ENCODE data around the gene WDR35. TPM values are rescaled to one million over a fixed set of nuclear protein-coding genes. Genes with fewer than 3 reads are reported as not detected.

Gene WDR35
- total RNA-seq, 1 experiment from 2014 or later: 7.2 TPM

DNA sequence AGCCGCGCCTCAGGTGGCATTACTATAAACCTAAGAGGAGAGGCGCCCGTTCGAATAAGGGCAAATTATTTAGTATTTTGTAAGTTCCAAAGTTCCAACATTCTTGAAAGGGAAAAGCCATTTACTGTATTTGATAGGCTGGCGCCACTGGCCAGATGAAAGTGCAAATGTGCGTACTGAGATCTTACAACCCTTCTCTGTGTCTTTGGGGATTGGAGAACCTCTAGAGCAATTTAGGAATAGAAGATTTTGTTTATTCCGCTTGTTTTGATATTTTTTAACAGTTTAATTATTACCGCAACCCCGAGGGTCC, 467 bp upstream of the WDR35 start:
- TF ChIP-seq, protein P1, sequence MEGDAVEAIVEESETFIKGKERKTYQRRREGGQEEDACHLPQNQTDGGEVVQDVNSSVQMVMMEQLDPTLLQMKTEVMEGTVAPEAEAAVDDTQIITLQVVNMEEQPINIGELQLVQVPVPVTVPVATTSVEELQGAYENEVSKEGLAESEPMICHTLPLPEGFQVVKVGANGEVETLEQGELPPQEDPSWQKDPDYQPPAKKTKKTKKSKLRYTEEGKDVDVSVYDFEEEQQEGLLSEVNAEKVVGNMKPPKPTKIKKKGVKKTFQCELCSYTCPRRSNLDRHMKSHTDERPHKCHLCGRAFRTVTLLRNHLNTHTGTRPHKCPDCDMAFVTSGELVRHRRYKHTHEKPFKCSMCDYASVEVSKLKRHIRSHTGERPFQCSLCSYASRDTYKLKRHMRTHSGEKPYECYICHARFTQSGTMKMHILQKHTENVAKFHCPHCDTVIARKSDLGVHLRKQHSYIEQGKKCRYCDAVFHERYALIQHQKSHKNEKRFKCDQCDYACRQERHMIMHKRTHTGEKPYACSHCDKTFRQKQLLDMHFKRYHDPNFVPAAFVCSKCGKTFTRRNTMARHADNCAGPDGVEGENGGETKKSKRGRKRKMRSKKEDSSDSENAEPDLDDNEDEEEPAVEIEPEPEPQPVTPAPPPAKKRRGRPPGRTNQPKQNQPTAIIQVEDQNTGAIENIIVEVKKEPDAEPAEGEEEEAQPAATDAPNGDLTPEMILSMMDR (IDR thresholded peaks at IDR 0.05; ENCODE audit: insufficient read depth in 1 of 2, low read depth in 1 of 2, low read length in 1 of 2, severe bottlenecking in 1 of 2, unreplicated experiment in 1 of 2): no peak
- intact Hi-C loops (cut with micrococcal nuclease; ENCODE audit: unreplicated experiment): loop anchor here (2.0 kb wide), 1 partner anchor 60 kb away; the partner anchor contains the start of gene LAPTM4A
- TSS peak; percentile 78 for BruUV-seq (replicated peaks)
- ChIA-PET POLR2A (interaction anchor here (0.6 to 1.1 kb wide), 3 partner anchors 21 to 422 kb away, joined by 3 to 7 read pairs (median 5); partner anchors contain the start of gene LAPTM4A), CTCF (interaction anchor here (0.6 to 1.2 kb wide), 3 partner anchors 35 to 274 kb away, joined by 3 to 9 read pairs (median 4); no protein-coding TSS in a partner anchor)
- Mint-ChIP-seq H3K27ac (ENCODE audit: unreplicated experiment) (peak overlapping the region; percentile 75), H3K9me3 (ENCODE audit: unreplicated experiment) (no peaks in the 10 kb centered on the region), H3K36me3 (ENCODE audit: insufficient read depth, unreplicated experiment) (peaks cover 8% of the 10 kb centered on the region), H3K27me3 (ENCODE audit: insufficient read depth, unreplicated experiment) (no peaks in the 10 kb centered on the region), H3K4me1 (ENCODE audit: low read depth, unreplicated experiment) (peaks cover 8% of the 10 kb centered on the region), H3K4me3 (ENCODE audit: unreplicated experiment) (peak overlapping the region; percentile 90)
- Histone ChIP-seq H3K4me3 (ENCODE audit: low read depth, low read length) (peak overlapping the region; percentile 73), H3K9me3 (no peaks in the 10 kb centered on the region), H3K4me1 (peaks cover 6% of the 10 kb centered on the region), H3K36me3 (ENCODE audit: control insufficient read depth, insufficient read depth, low read length) (no peaks in the 10 kb centered on the region), H3K27me3 (replicated peaks; ENCODE audit: control insufficient read depth, insufficient read depth, low read length) (no peaks in the 10 kb centered on the region)
- DNase-seq: no peak

DNA sequence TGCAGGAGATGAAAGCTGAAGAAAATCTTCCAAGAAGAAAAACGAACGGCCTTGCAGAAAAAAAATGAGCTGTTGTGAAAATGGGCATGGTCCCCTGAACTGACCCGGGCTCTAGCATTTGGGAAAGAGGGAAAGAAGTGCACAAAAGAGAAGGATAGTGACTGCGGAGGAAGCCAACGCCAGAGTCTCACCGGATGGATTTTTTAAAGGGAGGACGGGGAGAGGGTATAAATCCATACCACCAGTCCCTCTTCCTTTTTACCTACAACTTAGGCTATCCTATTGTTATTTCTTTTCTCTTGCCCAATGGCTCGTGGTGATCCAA, 601 bp downstream of the WDR35 start:
- H3K36me3 ChIP-seq (ENCODE audit: control insufficient read depth, insufficient read depth, low read length): no peaks in the 10 kb centered on the region
- H3K36me3 Mint-ChIP-seq (ENCODE audit: insufficient read depth, unreplicated experiment): peaks cover 8% of the 10 kb centered on the region
- H3K27me3 ChIP-seq (replicated peaks; ENCODE audit: control insufficient read depth, insufficient read depth, low read length): no peaks in the 10 kb centered on the region
- peak overlapping the region; percentile 73 for H3K4me3 ChIP-seq (ENCODE audit: low read depth, low read length)
- H3K4me1 ChIP-seq: peaks cover 6% of the 10 kb centered on the region
- POLR2A ChIA-PET: interaction anchor here (1.1 kb wide), 1 partner anchor 63 kb away, joined by 5 read pairs; the partner anchor contains the start of gene LAPTM4A
- CTCF ChIA-PET: interaction anchor here (0.6 to 1.2 kb wide), 2 partner anchors 26 to 34 kb away, joined by 3 to 4 read pairs; no protein-coding TSS in a partner anchor
- peaks cover 8% of the 10 kb centered on the region for H3K4me1 Mint-ChIP-seq (ENCODE audit: low read depth, unreplicated experiment)
- intact Hi-C loops (cut with micrococcal nuclease; ENCODE audit: unreplicated experiment): loop anchor here (2.0 kb wide), 1 partner anchor 33 kb away; no protein-coding TSS in a partner anchor
- TF ChIP-seq, protein P1 (IDR thresholded peaks at IDR 0.05; ENCODE audit: insufficient read depth in 1 of 2, low read depth in 1 of 2, low read length in 1 of 2, severe bottlenecking in 1 of 2, unreplicated experiment in 1 of 2): no peak
- H3K27me3 Mint-ChIP-seq (ENCODE audit: insufficient read depth, unreplicated experiment): no peaks in the 10 kb centered on the region
- BruUV-seq (replicated peaks): no TSS peak
- DNase-seq: no peak
- H3K9me3 Mint-ChIP-seq (ENCODE audit: unreplicated experiment): no peaks in the 10 kb centered on the region
- H3K27ac Mint-ChIP-seq (ENCODE audit: unreplicated experiment): peak overlapping the region; percentile 75
- H3K9me3 ChIP-seq: no peaks in the 10 kb centered on the region
- peak overlapping the region; percentile 90 for H3K4me3 Mint-ChIP-seq (ENCODE audit: unreplicated experiment)

DNA sequence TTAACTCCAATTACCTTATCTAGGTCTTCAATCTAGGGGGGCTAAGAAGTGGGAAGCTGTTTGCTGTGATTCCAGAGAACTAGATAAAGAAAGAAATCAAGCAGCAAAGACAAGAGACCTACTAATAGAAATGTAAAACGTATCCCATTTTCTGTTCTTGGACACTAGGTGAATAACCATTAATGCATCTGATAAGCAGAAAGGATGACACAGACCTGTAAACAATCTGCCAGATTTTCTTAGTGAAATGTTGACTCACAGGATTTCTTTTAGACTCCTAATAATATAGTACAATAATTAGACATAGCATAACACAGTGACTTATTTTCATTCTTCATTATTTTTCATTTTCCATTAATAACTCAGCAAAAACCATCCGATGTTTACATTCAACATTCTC, 1.3 kb downstream of the WDR35 start:
- no peaks in the 10 kb centered on the region for H3K27me3 ChIP-seq (replicated peaks; ENCODE audit: control insufficient read depth, insufficient read depth, low read length)
- H3K27ac Mint-ChIP-seq (ENCODE audit: unreplicated experiment): no peak overlapping the region
- peaks cover 8% of the 10 kb centered on the region for H3K36me3 Mint-ChIP-seq (ENCODE audit: insufficient read depth, unreplicated experiment)
- no peaks in the 10 kb centered on the region for H3K36me3 ChIP-seq (ENCODE audit: control insufficient read depth, insufficient read depth, low read length)
- no peaks in the 10 kb centered on the region for H3K9me3 Mint-ChIP-seq (ENCODE audit: unreplicated experiment)
- BruUV-seq (replicated peaks): TSS peak; percentile 35
- TF ChIP-seq, protein P1 (IDR thresholded peaks at IDR 0.05; ENCODE audit: insufficient read depth in 1 of 2, low read depth in 1 of 2, low read length in 1 of 2, severe bottlenecking in 1 of 2, unreplicated experiment in 1 of 2): no peak
- no peak overlapping the region for H3K4me3 ChIP-seq (ENCODE audit: low read depth, low read length)
- H3K9me3 ChIP-seq: no peaks in the 10 kb centered on the region
- peak overlapping the region; percentile 90 for H3K4me3 Mint-ChIP-seq (ENCODE audit: unreplicated experiment)
- ChIA-PET CTCF (no interaction called here), POLR2A (no interaction called here)
- peaks cover 6% of the 10 kb centered on the region for H3K4me1 ChIP-seq
- no peaks in the 10 kb centered on the region for H3K27me3 Mint-ChIP-seq (ENCODE audit: insufficient read depth, unreplicated experiment)
- peaks cover 8% of the 10 kb centered on the region for H3K4me1 Mint-ChIP-seq (ENCODE audit: low read depth, unreplicated experiment)
- intact Hi-C loops (cut with micrococcal nuclease; ENCODE audit: unreplicated experiment): loop anchor here (2.0 kb wide), 1 partner anchor 32 kb away; no protein-coding TSS in a partner anchor
- no peak for DNase-seq
